Sigmoid colon (tissue), 4 donors: Measurements from ENCODE around the gene SLC16A6.
"Not testable (repeated sequence)": the region's sequence is repeated elsewhere in the genome, so short reads cannot be mapped to it uniquely, and the experiment has no call there.

Experiments used
- CTCF ChIP-seq, 4 experiments: fragments of 450-650 bp in 3 of 4; fragments of 200-600 bp in 1 of 4; IDR thresholded peaks; one replicate each; pipeline ENCODE4 v1.5.1; 2016 to 2019; ENCODE audit warnings: antibody characterized with exemption in 4 of 4, mild to moderate bottlenecking in 3 of 4, moderate library complexity in 2 of 4
- EP300 ChIP-seq, 4 donors: sonication (generic); formaldehyde crosslinking; IDR thresholded peaks; one replicate each; pipeline ENCODE4 v1.6.1; 2017; ENCODE audit warnings: antibody characterized with exemption in 4 of 4
- POLR2A ChIP-seq, 2 donors: fragments of 450-650 bp; IDR thresholded peaks; one replicate each; pipeline ENCODE4 v1.6.1; 2016; ENCODE audit warnings: antibody characterized with exemption in 2 of 2, mild to moderate bottlenecking in 2 of 2, moderate library complexity in 2 of 2
- POLR2AphosphoS5 ChIP-seq, 4 donors: sonication (generic); formaldehyde crosslinking; IDR thresholded peaks; one replicate each; pipeline ENCODE4 v1.6.1; 2017; ENCODE audit warnings: antibody characterized with exemption in 4 of 4

- TF ChIP-seq CTCF, POLR2AphosphoS5, EP300, POLR2A (IDR thresholded peaks at IDR 0.05): not testable (repeated sequence)
Measured at GRCh38 chr17:68220186-68220585, 70.7 kb downstream of the SLC16A6 start.
